Keratinocyte (primary cell): ENCODE measurements around the gene CASK. TPM values are rescaled to one million over a fixed set of nuclear protein-coding genes. Genes with fewer than 3 reads are reported as not detected.

Source experiments
- DNase-seq: peaks from one replicate; pipeline ENCODE4 v3.0.0-alpha.2; 2011; ENCODE audit warnings: low read depth, missing footprints, low spot score
- FAIRE-seq: peaks from 2 replicates; lab custom pipeline; 2011; peaks lifted over from hg19 to GRCh38; lab: Jason Lieb, UNC
- H2AFZ ChIP-seq: 2 replicates; pipeline ENCODE4 v1.6.0; 2012; ENCODE audit warnings: low read length, control low read depth, inconsistent platforms; ENCODE audit not compliant: control insufficient read depth
- H3K27ac ChIP-seq: 2 replicates; pipeline ENCODE4 v1.5.1; 2011; ENCODE audit warnings: low read length; ENCODE audit not compliant: control insufficient read depth, insufficient read depth
- H3K27me3 ChIP-seq: 3 replicates; pipeline ENCODE4 v1.6.0; 2011; ENCODE audit warnings: low read length; ENCODE audit not compliant: control insufficient read depth, insufficient read depth; ENCODE audit errors: extremely low read depth
- H3K36me3 ChIP-seq, 2 experiments: 2 replicates in 1 of 2; 3 replicates in 1 of 2; pipeline ENCODE4 v1.5.1; 2011; ENCODE audit warnings: low read length in 2 of 2, mild to moderate bottlenecking in 1 of 2; ENCODE audit not compliant: control insufficient read depth in 2 of 2, insufficient read depth in 2 of 2; ENCODE audit errors: extremely low read depth in 1 of 2
- H3K4me1 ChIP-seq: 3 replicates; pipeline ENCODE4 v1.5.1; 2011; ENCODE audit warnings: low read length; ENCODE audit not compliant: control insufficient read depth, insufficient read depth; ENCODE audit errors: extremely low read depth
- H3K4me2 ChIP-seq: 3 replicates; pipeline ENCODE4 v1.6.0; 2011; ENCODE audit warnings: low read depth, low read length; ENCODE audit not compliant: control insufficient read depth, insufficient read depth; ENCODE audit errors: extremely low read depth
- H3K4me3 ChIP-seq, 3 experiments: fragments of 200-600 bp in 1 of 3; sonication (generic) in 1 of 3; 2 replicates in 2 of 3; 3 replicates in 1 of 3; pipeline ENCODE4 v1.5.1; 2011 to 2016; ENCODE audit warnings: low read length in 3 of 3, mild to moderate bottlenecking in 3 of 3, control low read depth in 2 of 3, inconsistent platforms in 1 of 3, low read depth in 1 of 3, mixed read lengths in 1 of 3, mixed run types in 1 of 3, moderate library complexity in 1 of 3; ENCODE audit not compliant: control insufficient read depth in 2 of 3, insufficient read depth in 2 of 3; ENCODE audit errors: extremely low read depth in 1 of 3
- H3K79me2 ChIP-seq: 2 replicates; pipeline ENCODE4 v1.6.0; 2012; ENCODE audit warnings: low read length; ENCODE audit not compliant: control insufficient read depth, insufficient read depth
- H3K9ac ChIP-seq: 3 replicates; pipeline ENCODE4 v1.6.0; 2011; ENCODE audit warnings: low read length; ENCODE audit not compliant: control insufficient read depth, insufficient read depth; ENCODE audit errors: extremely low read depth
- H3K9me1 ChIP-seq: 3 replicates; pipeline ENCODE4 v1.6.0; 2011; ENCODE audit warnings: low read length; ENCODE audit not compliant: control insufficient read depth, insufficient read depth; ENCODE audit errors: extremely low read depth
- H3K9me3 ChIP-seq: 2 replicates; pipeline ENCODE4 v1.5.1; 2012; ENCODE audit warnings: low read depth, low read length; ENCODE audit not compliant: control insufficient read depth
- H4K20me1 ChIP-seq: 3 replicates; pipeline ENCODE4 v1.6.0; 2011; ENCODE audit warnings: low read length; ENCODE audit not compliant: control insufficient read depth, insufficient read depth; ENCODE audit errors: extremely low read depth
- EZH2 ChIP-seq: IDR thresholded peaks from one replicate; pipeline ENCODE4 v1.6.1; 2012; ENCODE audit warnings: inconsistent platforms, mild to moderate bottlenecking, low read length, moderate library complexity
- dilution Hi-C: fragments of 300-500 bp; cut with MboI; formaldehyde crosslinking; loops from one replicate; pipeline ENCODE4 v1.7.0; 2020; ENCODE audit warnings: low sequenced_read_pairs; ENCODE audit not compliant: extremely low pct_ligation_motif_present
- polyA plus RNA-seq, 5 experiments: library from polyadenylated mRNA; depleted of rRNA in 3 of 5; stranded (reverse) in 3 of 5; stranded (forward) in 1 of 5; unstranded in 1 of 5; fragments of >200 nt; gene quantifications; 1 replicate in 1 of 5; 2 replicates in 3 of 5; 3 replicates in 1 of 5; pipeline versions ENCODE4 v1.2.1 to v1.2.3, GENCODE V29; 2011 to 2012; ENCODE audit warnings: missing spikeins in 2 of 5, low read depth in 1 of 5, low replicate concordance in 1 of 5
- TF ChIP-seq, protein P1 (sequence below), 3 experiments: IDR thresholded peaks in 1 of 3; conservative IDR thresholded peaks in 1 of 3; optimal IDR thresholded peaks in 1 of 3; 2 replicates in 2 of 3; 3 replicates in 1 of 3; pipeline versions ENCODE3 to v1.5.1; 2011; ENCODE audit warnings: low read length in 3 of 3, mild to moderate bottlenecking in 3 of 3, moderate library complexity in 2 of 3, control low read depth in 1 of 3, inconsistent platforms in 1 of 3; ENCODE audit not compliant: insufficient read depth in 2 of 3; ENCODE audit errors: extremely low read depth in 1 of 3

The CASK gene
- polyA plus RNA-seq, 1 donor (not counting 4 experiments of a cell fraction or from before 2014, with no cell fraction given): 33.7 TPM

DNA sequence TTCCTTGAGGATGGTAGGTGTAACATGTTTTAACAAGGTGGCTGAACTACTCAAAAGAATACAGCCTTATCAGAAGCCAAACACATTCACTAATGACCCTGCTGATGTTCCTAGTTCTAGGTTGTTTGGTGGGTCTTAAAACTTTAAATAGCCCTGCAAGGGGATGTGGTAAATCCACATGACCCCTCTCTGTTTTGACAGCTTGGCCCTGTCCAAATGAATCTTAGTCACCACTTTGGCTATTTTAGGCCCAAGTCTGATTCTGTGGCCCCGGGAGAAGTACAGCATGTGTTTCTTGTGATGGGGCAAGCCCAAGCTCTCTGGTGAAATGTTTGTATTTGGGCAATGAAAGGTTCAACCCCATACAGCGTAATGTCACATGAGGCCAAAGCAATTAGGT is 289.1 kb downstream of the CASK start:
- H4K20me1 ChIP-seq: no peaks in the 10 kb centered on the region
- H3K79me2 ChIP-seq: no peaks in the 10 kb centered on the region
- H3K9me1 ChIP-seq: no peaks in the 10 kb centered on the region
- H3K27me3 ChIP-seq: no peaks in the 10 kb centered on the region
- H3K4me2 ChIP-seq: no peak overlapping the region
- H3K36me3 ChIP-seq: no peaks in the 10 kb centered on the region
- no peaks in the 10 kb centered on the region for H3K9me3 ChIP-seq
- no peak for FAIRE-seq
- H3K4me1 ChIP-seq: no peaks in the 10 kb centered on the region
- TF ChIP-seq, protein P1, sequence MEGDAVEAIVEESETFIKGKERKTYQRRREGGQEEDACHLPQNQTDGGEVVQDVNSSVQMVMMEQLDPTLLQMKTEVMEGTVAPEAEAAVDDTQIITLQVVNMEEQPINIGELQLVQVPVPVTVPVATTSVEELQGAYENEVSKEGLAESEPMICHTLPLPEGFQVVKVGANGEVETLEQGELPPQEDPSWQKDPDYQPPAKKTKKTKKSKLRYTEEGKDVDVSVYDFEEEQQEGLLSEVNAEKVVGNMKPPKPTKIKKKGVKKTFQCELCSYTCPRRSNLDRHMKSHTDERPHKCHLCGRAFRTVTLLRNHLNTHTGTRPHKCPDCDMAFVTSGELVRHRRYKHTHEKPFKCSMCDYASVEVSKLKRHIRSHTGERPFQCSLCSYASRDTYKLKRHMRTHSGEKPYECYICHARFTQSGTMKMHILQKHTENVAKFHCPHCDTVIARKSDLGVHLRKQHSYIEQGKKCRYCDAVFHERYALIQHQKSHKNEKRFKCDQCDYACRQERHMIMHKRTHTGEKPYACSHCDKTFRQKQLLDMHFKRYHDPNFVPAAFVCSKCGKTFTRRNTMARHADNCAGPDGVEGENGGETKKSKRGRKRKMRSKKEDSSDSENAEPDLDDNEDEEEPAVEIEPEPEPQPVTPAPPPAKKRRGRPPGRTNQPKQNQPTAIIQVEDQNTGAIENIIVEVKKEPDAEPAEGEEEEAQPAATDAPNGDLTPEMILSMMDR (optimal IDR thresholded peaks at IDR 0.05 in 1 of 3, IDR thresholded peaks at IDR 0.05 in 1 of 3, conservative IDR thresholded peaks at IDR 0.05 in 1 of 3; ENCODE audit: extremely low read depth in 1 of 3, insufficient read depth in 2 of 3, low read length in 3 of 3): no peak
- no peak for TF ChIP-seq EZH2
- H2AFZ ChIP-seq: no peak overlapping the region
- H3K27ac ChIP-seq: no peak overlapping the region
- H3K4me3 ChIP-seq: no peak overlapping the region
- H3K9ac ChIP-seq: no peak overlapping the region
- dilution Hi-C loops: no loop called here
- no peak for DNase-seq

DNA sequence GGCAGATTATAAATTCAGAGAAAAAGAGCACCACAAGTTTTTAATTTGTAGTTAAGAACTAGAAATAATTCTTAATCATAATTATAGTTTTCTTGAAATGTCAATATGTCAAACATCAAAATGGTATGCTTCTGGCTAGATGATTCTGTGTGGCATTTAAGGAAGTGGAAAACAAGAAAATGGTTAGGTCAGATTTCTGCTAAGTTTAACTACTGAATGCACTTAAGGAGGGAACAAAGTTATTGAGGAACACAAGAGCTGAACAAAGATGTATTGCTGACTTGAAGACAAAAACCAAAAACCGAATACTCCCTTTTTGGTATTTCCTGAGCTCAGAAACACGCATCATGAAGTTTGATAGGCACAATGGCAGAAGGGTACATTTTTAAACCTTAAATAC is 293.3 kb downstream of the CASK start:
- dilution Hi-C loops: no loop called here
- FAIRE-seq: no peak
- no peaks in the 10 kb centered on the region for H3K9me3 ChIP-seq
- no peak overlapping the region for H2AFZ ChIP-seq
- H4K20me1 ChIP-seq: no peaks in the 10 kb centered on the region
- no peaks in the 10 kb centered on the region for H3K9me1 ChIP-seq
- H3K4me3 ChIP-seq: no peak overlapping the region
- H3K36me3 ChIP-seq: peaks cover 0 to 2% of the 10 kb centered on the region in 2 experiments
- no peak overlapping the region for H3K27ac ChIP-seq
- no peak for TF ChIP-seq EZH2
- TF ChIP-seq, protein P1 (optimal IDR thresholded peaks at IDR 0.05 in 1 of 3, IDR thresholded peaks at IDR 0.05 in 1 of 3, conservative IDR thresholded peaks at IDR 0.05 in 1 of 3; ENCODE audit: extremely low read depth in 1 of 3, insufficient read depth in 2 of 3, low read length in 3 of 3): no peak
- DNase-seq: no peak
- H3K27me3 ChIP-seq: no peaks in the 10 kb centered on the region
- H3K79me2 ChIP-seq: no peaks in the 10 kb centered on the region
- no peaks in the 10 kb centered on the region for H3K4me1 ChIP-seq
- H3K9ac ChIP-seq: no peak overlapping the region
- H3K4me2 ChIP-seq: no peak overlapping the region
